C4-2B (cell line): Measurements from ENCODE around the gene ZCCHC3.

Experiments
- CTCF ChIP-seq: fragments of 450-650 bp; conservative IDR thresholded peaks from 2 replicates; pipeline ENCODE4 v1.5.1; 2017; ENCODE audit warnings: mild to moderate bottlenecking
- ZFX ChIP-seq: fragments of 450-650 bp; IDR thresholded peaks from 2 replicates; pipeline ENCODE4 v1.6.1; 2017

- no peak for TF ChIP-seq CTCF
- TF ChIP-seq ZFX = no peak
These were observed 12.7 kb downstream of the ZCCHC3 start for GRCh38 chr20:309841-310644.
